CD4-positive, alpha-beta T cell (primary cell): ENCODE data around the gene BRMS1. TPM values are rescaled to one million over a fixed set of nuclear protein-coding genes. Genes with fewer than 3 reads are reported as not detected.
A peak's percentile ranks its signal among the peaks of the same experiment; 100 is the strongest.

Experiments used
- ATAC-seq: fragments of 200-7000 bp; cut with Tn5 transposase; one replicate; pipeline ENCODE4 v1.10.0; 2022; ENCODE audit warnings: mild to moderate bottlenecking; ENCODE audit not compliant: poor library complexity
- CTCF ChIA-PET: fragments of 350-600 bp; sonication (Branson Sonifier 250); formaldehyde crosslinking; loops from one replicate; lab custom pipeline; 2021; ENCODE audit warnings: antibody characterized with exemption, inconsistent platforms; lab: Charles Lee
- POLR2A ChIA-PET: fragments of 350-600 bp; sonication (Branson Sonifier 250); formaldehyde crosslinking; loops from one replicate; lab custom pipeline; 2021; ENCODE audit warnings: antibody characterized with exemption, inconsistent platforms; lab: Charles Lee
- DNase-seq, 14 experiments: peaks; one replicate each; pipeline ENCODE4 v3.0.0-alpha.2; 2013 to 2020; ENCODE audit warnings: mixed read lengths in 2 of 14
- H3K27ac ChIP-seq, 2 donors: one replicate each; pipeline versions ENCODE4 v1.5.1 to v1.7.0; 2013; ENCODE audit warnings: low read length in 2 of 2, low read depth in 1 of 2, mild to moderate bottlenecking in 1 of 2
- H3K27me3 ChIP-seq, 2 experiments: 1 replicate in 1 of 2; 2 replicates in 1 of 2; pipeline versions ENCODE4 v1.6.1 to v1.7.0; 2013; ENCODE audit warnings: low read length in 2 of 2, control low read depth in 1 of 2, mild to moderate bottlenecking in 1 of 2, moderate library complexity in 1 of 2; ENCODE audit not compliant: insufficient read depth in 2 of 2, control insufficient read depth in 1 of 2
- H3K36me3 ChIP-seq: one replicate; pipeline ENCODE4 v1.6.1; 2013; ENCODE audit warnings: low read length, control low read depth; ENCODE audit not compliant: insufficient read depth
- H3K4me1 ChIP-seq: one replicate; pipeline ENCODE4 v1.6.1; 2013; ENCODE audit warnings: low read length, control low read depth; ENCODE audit not compliant: insufficient read depth
- H3K4me3 ChIP-seq: one replicate; pipeline ENCODE4 v1.5.1; 2013; ENCODE audit warnings: mild to moderate bottlenecking, low read length, moderate library complexity
- H3K9me3 ChIP-seq, 2 experiments: 1 replicate in 1 of 2; 2 replicates in 1 of 2; pipeline versions ENCODE4 v1.6.1 to v1.7.0; 2013; ENCODE audit warnings: low read length in 2 of 2, mild to moderate bottlenecking in 2 of 2, control low read depth in 1 of 2, moderate library complexity in 1 of 2; ENCODE audit not compliant: control insufficient read depth in 1 of 2, insufficient read depth in 1 of 2
- H3K27ac Mint-ChIP-seq: one replicate; pipeline ENCODE4 v1.8.0; 2020; ENCODE audit warnings: mixed read lengths
- H3K27me3 Mint-ChIP-seq: one replicate; pipeline ENCODE4 v1.8.0; 2021; ENCODE audit warnings: mixed read lengths
- H3K36me3 Mint-ChIP-seq: one replicate; pipeline ENCODE4 v1.8.0; 2021; ENCODE audit warnings: low read depth, mixed read lengths
- H3K4me1 Mint-ChIP-seq: one replicate; pipeline ENCODE4 v1.8.0; 2021; ENCODE audit warnings: low read depth, mixed read lengths
- H3K4me3 Mint-ChIP-seq: one replicate; pipeline ENCODE4 v1.8.0; 2020; ENCODE audit warnings: mild to moderate bottlenecking, mixed read lengths
- H3K9me3 Mint-ChIP-seq: one replicate; pipeline ENCODE4 v1.8.0; 2020; ENCODE audit warnings: mixed read lengths
- CTCF ChIP-seq: fragments of 200-600 bp; IDR thresholded peaks from one replicate; pipeline ENCODE4 v1.8.0; 2022; ENCODE audit warnings: antibody characterized with exemption, mild to moderate bottlenecking
- intact Hi-C, 2 experiments: fragments of 100-400 bp; cut with DNase I in 1 of 2; cut with micrococcal nuclease in 1 of 2; formaldehyde crosslinking; loops; one replicate each; pipeline versions ENCODE4 v1.15.1 to v1.9.0; 2023 to 2025; cut with DNase I, micrococcal nuclease
- total RNA-seq, 174 experiments: library from RNA in 2 of 174; stranded (reverse) in 2 of 174; gene quantifications; one replicate each; pipeline ENCODE4 v1.2.3 and lab custom pipeline; 2021 to 2026

BRMS1 gene
- total RNA-seq, 2 experiments from 2014 or later, result 52.7 to 58.4 TPM

GRCh38 chr11:66373265-66373664, 28.4 kb upstream of the BRMS1 start:
- intact Hi-C loops, result no loop called here
- no peaks in the 10 kb centered on the region for H3K36me3 Mint-ChIP-seq
- no peak overlapping the region for H3K27ac Mint-ChIP-seq

GRCh38 chr11:66371627-66372415, 26.9 kb upstream of the BRMS1 start, which contains the start of gene SLC29A2:
Gene SLC29A2, minus strand, starts transcription at chr11:66371760. Its CDS starts 169 bp downstream, at chr11:66371591.
- H3K27me3 Mint-ChIP-seq, result no peaks in the 10 kb centered on the region
- H3K36me3 ChIP-seq, result no peaks in the 10 kb centered on the region
- peak within 1 kb of the TSS; percentile 97 for H3K4me3 Mint-ChIP-seq
- peak within 1 kb of the TSS; percentile 92 for H3K27ac Mint-ChIP-seq
- H3K4me1 ChIP-seq, result peaks cover 16% of the 10 kb centered on the region
- peaks cover 0 to 7% of the 10 kb centered on the region in 2 experiments for H3K9me3 ChIP-seq
- intact Hi-C loops, result loop anchor here (1.0 to 2.0 kb wide), 3 partner anchors 14 to 27 kb away; partner anchors contain the start of gene BRMS1 (in 1 of the 2)
- POLR2A ChIA-PET, result interaction anchor here (0.6 to 3.8 kb wide), 24 partner anchors 8 to 868 kb away, joined by 3 to 46 read pairs (median 4); partner anchors contain the start of genes ACTN3, B4GAT1, BRMS1 and CD248
- H3K27ac ChIP-seq, result peak within 1 kb of the TSS; percentile 60 to 74
- no peaks in the 10 kb centered on the region for H3K27me3 ChIP-seq
- DNase-seq (peak; percentile 50 to 89 (median 75)), ATAC-seq (peak; percentile 73)
- peak within 1 kb of the TSS; percentile 79 for H3K4me3 ChIP-seq
- CTCF ChIA-PET, result interaction anchor here (2.1 to 2.8 kb wide), 2 partner anchors 14 to 17 kb away, joined by 4 to 19 read pairs; no protein-coding TSS in a partner anchor
- no peaks in the 10 kb centered on the region for H3K36me3 Mint-ChIP-seq
- peaks cover 9% of the 10 kb centered on the region for H3K4me1 Mint-ChIP-seq
- H3K9me3 Mint-ChIP-seq, result no peaks in the 10 kb centered on the region
- no peak for TF ChIP-seq CTCF

More at GRCh38 chr11:66373265-66373664, 28.4 kb upstream of the BRMS1 start:
- TF ChIP-seq CTCF, result no peak
- no peak overlapping the region for H3K4me3 ChIP-seq
- DNase-seq (no peak), ATAC-seq (no peak)
- CTCF ChIA-PET, result no interaction called here
- Mint-ChIP-seq H3K27me3 (no peaks in the 10 kb centered on the region), H3K9me3 (no peaks in the 10 kb centered on the region), H3K4me3 (peak overlapping the region; percentile 51), H3K4me1 (peaks cover 9% of the 10 kb centered on the region)
- H3K4me1 ChIP-seq, result peaks cover 16% of the 10 kb centered on the region
- H3K36me3 ChIP-seq, result no peaks in the 10 kb centered on the region
- H3K27me3 ChIP-seq, result no peaks in the 10 kb centered on the region
- POLR2A ChIA-PET, result no interaction called here
- H3K9me3 ChIP-seq, result peaks cover 0 to 7% of the 10 kb centered on the region in 2 experiments
- no peak overlapping the region for H3K27ac ChIP-seq

GRCh38 chr11:66369073-66369894, 24.4 kb upstream of the BRMS1 start:
- Mint-ChIP-seq H3K9me3 (no peaks in the 10 kb centered on the region), H3K4me1 (peaks cover 9% of the 10 kb centered on the region), H3K4me3 (peak overlapping the region; percentile 77), H3K27me3 (no peaks in the 10 kb centered on the region), H3K27ac (peak overlapping the region; percentile 40), H3K36me3 (no peaks in the 10 kb centered on the region)
- Histone ChIP-seq H3K27ac (no peak overlapping the region), H3K4me1 (peaks cover 16% of the 10 kb centered on the region), H3K36me3 (no peaks in the 10 kb centered on the region), H3K9me3 (peaks cover 0 to 7% of the 10 kb centered on the region in 2 experiments), H3K4me3 (no peak overlapping the region), H3K27me3 (no peaks in the 10 kb centered on the region)
- no peak for TF ChIP-seq CTCF
- ChIA-PET POLR2A (interaction anchor here (3.8 kb wide), 1 partner anchor 24 kb away, joined by 46 read pairs; the partner anchor contains the start of genes B4GAT1 and BRMS1), CTCF (interaction anchor here (2.2 kb wide), 1 partner anchor 57 kb away, joined by 8 read pairs; no protein-coding TSS in a partner anchor)
- intact Hi-C loops, result no loop called here
- DNase-seq, result peak in 1 of 14 experiments; percentile 20
- ATAC-seq, result no peak
